Measurements from ENCODE around the gene FAS.

DNA sequence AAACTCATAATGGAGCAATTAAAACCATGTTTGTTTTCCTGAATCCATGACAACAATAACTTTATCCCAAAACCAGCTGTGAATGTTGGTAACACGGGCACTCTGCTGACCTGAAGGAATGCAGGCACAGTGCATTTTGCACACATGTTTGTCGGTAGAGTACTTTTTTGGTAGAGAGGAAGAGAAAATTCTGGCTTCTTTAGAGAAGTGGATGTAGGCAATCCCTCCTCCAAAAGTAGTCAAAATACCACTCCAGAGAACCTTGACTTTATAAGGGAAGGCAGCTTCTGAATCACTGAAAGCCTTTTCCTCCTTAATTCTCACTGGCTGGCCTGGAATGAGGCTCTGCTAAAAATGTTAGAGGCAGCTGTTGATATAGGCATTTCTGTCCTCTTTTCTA, 22.2 kb upstream of the FAS start:
- TF ChIP-seq, protein P1, sequence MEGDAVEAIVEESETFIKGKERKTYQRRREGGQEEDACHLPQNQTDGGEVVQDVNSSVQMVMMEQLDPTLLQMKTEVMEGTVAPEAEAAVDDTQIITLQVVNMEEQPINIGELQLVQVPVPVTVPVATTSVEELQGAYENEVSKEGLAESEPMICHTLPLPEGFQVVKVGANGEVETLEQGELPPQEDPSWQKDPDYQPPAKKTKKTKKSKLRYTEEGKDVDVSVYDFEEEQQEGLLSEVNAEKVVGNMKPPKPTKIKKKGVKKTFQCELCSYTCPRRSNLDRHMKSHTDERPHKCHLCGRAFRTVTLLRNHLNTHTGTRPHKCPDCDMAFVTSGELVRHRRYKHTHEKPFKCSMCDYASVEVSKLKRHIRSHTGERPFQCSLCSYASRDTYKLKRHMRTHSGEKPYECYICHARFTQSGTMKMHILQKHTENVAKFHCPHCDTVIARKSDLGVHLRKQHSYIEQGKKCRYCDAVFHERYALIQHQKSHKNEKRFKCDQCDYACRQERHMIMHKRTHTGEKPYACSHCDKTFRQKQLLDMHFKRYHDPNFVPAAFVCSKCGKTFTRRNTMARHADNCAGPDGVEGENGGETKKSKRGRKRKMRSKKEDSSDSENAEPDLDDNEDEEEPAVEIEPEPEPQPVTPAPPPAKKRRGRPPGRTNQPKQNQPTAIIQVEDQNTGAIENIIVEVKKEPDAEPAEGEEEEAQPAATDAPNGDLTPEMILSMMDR (IDR thresholded peaks at IDR 0.05; ENCODE audit: low read depth, low read length, missing input control) = no peak
- TF ChIP-seq, protein P2, sequence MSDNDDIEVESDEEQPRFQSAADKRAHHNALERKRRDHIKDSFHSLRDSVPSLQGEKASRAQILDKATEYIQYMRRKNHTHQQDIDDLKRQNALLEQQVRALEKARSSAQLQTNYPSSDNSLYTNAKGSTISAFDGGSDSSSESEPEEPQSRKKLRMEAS (IDR thresholded peaks at IDR 0.05) = no peak
- TF ChIP-seq REST (IDR thresholded peaks at IDR 0.05) (no peak), RXRA (IDR thresholded peaks at IDR 0.05) (no peak), GABPA (IDR thresholded peaks at IDR 0.05 in 1 of 2, conservative IDR thresholded peaks at IDR 0.05 in 1 of 2) (no peak), YY1 (IDR thresholded peaks at IDR 0.05) (no peak), RAD21 (IDR thresholded peaks at IDR 0.05) (no peak), JUND (IDR thresholded peaks at IDR 0.05) (no peak)

All from liver (tissue), 3 donors.